GM19324 (cell line): ENCODE data around the gene C1orf159.
"Not testable (repeated sequence)": the region's sequence is repeated elsewhere in the genome, so short reads cannot be mapped to it uniquely, and the experiment has no call there.

Experiments used
- ATAC-seq: cut with Tn5 transposase; IDR thresholded peaks from one replicate; pipeline ENCODE4 v1.9.1; 2021; ENCODE audit warnings: mild to moderate bottlenecking, moderate library complexity; ENCODE audit not compliant: unreplicated experiment, low FRiP score

The C1orf159 gene

DNA sequence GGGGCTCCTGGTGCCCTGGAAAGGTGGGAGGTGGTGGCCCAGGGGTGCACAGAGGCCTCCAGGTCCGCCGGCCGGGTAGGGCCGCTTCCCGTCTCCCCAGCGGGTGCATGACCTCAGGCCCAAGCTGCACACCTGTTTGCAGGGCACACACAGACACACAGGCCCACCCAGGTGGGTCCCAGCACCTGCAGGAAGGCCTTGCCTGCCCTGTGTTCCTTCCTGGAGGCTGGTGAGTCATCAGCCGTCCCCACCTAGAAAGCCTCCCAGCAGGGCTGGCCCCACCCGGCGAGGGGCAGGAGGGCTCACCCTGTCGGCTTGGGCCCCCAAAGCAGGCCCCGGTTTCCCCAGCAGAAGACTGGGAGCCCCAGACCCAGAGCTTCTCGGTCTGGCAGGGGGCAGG, 34.2 kb upstream of the C1orf159 start:
- ATAC-seq = no peak

DNA sequence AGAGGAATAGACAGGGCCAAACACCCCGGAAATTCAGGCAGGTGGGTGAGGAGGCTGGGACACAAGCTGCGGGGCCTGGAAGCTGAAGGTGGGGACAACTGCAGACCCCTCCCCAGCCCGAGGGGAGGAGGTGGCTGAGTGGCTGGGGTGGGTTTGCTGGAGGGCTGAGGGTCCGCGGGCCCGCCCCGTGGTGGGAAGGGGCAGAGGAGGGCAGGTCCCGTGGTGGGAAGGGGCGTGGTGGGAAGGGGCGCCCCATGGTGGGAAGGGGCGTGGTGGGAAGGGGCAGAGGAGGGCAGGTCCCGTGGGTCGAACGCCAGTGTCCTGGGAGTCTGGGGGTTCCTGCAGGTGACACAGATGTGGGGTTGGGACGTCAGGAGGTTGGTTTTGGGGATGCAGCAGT, 33.5 kb upstream of the C1orf159 start:
- no peak for ATAC-seq

DNA sequence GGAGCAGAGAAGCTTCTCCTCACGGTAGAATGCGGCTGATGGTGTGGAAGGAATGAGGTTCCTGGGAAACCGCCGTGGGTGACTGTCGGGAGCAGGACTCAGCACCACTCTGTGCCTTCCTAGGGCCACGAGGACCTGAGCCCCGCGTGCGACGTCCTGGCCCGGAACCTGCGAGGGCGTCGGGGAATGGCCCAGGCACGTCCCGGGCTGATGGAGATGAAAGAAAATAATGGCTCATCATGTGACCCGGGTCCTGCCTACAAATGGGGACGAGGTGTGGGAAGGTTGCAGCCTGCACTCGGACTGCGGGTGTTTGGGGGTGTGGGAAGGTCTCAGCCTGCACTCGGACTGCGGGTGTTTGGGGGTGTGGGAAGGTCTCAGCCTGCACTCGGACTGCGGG, 32.7 kb upstream of the C1orf159 start:
- no peak for ATAC-seq

DNA sequence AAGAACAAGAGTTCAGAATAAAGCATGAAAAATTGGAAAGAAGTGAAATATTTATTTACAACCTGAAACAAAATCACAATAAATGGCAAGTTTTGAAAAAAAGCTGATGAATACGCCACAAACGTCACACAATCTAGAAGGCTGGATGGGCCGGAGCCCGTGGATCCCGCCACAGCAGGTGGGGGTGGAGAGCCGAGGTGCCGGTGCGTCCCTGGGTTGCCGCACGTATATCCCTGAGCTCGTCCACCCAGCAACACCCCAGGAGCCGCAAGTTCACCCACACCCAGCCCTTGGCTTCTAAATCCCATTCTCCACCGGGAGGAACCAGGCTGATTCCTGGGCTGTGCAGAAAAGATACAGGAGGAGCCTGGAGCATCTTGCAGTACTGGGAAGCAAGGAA, 32.2 kb upstream of the C1orf159 start:
- no peak for ATAC-seq

DNA sequence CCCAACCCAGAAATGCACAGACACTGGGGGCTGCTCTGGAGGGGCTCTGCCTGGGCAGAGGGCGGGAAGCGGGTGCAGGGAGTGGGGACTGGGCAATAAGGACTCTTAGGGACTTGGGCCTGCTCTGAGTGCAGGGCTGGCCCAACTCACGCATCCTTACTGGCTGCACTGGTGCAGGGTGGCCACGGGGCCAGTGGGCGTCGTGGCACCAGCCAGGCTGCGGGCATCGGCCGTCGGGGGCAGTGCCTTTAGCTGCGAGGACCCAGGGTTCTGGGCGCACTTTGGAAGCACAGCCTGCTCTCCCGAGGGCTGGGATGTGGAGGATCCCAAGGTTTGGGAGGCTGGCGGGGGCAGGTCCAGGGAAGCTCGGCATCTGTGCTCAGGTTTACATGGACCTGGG, 30.7 kb upstream of the C1orf159 start:
- ATAC-seq = no peak

DNA sequence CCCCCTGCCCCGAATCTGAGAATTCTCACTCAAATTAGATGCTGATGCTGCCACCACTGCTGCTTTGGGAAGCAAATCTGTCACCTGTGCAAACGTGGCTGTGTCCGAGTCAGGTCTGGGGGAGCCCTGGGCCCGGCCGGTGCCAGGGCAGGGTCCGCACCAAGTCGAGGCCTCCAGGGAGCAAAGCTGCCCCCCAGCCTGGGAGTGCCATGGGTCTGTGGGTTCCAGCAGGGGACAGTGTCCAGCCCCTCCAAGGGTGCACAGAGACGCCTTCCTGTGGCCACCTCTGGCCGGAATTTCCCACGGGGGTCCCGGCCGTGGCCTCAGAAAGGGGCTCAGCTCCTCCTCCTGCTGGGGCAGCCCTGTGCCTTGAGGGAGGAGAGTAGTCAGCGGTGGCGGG, 30.1 kb upstream of the C1orf159 start:
- no peak for ATAC-seq

DNA sequence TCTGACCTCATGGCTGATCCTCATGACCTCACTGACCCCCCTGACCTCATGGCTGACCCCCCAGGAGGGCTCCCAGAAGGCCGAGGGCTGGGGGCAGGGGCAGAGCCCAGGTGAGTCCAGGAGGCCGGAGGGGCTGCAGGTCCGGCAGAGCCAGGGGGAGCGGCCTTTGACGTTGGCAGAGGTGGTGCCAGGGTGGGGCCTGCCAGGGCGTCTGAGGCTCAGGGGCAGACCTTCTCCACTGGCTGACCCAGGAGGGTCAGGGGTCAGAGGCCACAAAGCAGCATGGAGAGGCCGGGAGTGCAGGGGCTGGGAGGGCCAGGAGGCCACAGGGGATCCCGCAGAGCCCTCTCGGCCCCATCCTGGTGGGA, 29.6 kb upstream of the C1orf159 start:
- no peak for ATAC-seq

DNA sequence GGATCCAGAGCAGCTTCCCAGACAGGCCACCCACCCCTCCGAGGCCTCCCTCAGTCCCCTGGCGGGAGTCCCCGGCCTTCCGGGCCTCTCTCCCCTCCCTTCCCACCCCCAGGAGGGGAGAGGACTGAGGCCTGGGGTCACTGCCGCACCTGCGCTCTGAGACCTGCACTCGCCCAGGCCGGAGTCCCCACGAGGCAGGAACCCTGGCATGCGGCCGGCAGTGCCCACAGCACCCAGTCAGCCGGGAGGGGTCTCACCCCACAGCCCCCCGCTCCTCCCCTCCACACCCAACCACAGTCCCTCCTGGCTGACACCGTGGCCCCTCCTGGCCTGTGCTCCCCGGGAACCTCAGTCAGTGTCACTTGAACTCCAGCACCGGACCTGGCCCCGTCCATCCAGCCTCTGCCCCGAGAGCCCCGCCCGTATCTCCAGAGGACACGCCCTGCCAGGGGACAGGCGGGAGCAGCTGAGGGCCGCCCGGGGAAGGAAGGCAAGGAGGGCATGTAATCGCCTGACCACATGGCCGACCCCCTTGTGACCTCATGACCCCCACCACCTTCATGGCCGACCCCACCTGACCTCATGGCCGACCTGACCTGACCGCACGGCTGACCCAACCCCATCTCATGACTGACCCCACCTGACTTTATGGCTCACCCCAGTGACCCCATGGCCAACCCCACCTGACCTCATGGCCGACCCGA, 29.1 kb upstream of the C1orf159 start:
- no peak for ATAC-seq

DNA sequence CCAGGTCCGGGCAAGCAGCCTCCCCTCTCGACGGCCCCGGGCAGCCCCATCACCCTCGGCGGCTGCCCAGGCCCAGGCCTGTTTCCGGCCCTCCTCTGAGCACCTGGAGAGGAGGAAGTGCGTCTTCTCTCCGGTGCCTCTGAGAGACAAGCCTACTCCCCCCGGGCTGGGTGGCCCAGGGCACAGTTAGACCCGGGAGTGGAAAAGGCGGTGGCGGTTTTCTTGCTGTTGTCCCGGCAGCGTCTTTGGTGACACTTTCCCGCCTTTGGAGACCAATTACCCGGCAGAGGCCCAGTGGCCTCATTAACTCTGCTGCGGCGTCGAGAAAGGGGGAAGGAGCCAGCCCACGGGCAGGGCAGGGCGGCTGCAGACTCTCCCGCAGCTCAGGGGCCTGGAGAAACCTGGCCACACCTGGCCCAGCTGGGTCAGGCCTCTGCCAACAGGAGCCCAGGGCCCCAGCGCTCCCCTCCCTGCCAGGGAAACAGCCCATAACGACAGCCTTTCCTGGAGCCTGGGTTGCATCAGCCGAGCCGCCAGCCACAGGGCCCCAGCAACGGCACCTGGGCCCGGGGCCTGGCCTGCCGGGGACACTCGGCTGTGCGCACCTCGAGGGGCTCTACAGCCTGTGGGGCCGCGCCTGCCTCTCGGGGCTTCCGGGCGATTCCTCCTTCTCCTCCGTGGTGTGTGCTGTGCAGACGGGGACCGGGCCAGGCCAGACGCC, 28.4 kb upstream of the C1orf159 start:
- no peak for ATAC-seq

DNA sequence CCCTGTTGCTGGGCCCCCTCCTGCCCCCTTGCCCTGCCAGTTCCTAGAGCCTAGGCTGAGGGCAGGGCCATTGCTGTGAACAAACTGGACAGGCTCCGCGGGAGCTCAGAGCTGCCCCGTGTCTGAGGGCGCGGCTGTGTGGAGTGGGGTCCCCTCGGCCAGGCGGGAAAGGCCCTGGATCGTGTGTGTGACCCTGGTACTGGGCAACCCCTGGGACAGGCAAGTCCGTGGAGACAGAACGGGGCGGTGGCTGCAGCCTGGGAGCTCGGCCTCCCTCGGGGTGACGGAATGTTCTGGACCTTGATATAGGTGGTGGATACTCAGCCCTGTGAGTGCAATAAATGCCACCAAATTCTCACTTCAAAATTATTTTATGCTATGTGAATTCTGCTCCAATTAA, 27.7 kb upstream of the C1orf159 start:
- no peak for ATAC-seq

DNA sequence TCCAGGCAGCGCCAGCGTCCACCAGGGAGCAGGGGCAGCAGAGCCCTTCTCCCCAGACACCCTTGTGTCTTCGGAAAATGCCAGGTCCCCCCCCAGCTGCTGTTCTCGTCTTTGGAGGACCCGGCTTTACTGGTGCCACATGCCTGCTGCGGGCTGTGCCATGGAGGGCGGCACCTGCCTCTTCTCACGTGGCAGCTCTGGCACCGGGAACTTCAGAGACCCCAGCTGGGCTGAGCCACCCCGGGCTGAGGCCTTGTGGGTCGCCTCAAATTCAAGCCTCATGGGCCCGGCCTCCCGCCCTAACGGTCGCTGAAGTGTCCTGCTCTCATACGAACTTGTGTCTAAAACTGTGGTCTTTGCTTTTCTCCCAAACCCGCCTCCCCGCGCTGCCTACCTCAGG, 27.0 kb upstream of the C1orf159 start:
- no peak for ATAC-seq

DNA sequence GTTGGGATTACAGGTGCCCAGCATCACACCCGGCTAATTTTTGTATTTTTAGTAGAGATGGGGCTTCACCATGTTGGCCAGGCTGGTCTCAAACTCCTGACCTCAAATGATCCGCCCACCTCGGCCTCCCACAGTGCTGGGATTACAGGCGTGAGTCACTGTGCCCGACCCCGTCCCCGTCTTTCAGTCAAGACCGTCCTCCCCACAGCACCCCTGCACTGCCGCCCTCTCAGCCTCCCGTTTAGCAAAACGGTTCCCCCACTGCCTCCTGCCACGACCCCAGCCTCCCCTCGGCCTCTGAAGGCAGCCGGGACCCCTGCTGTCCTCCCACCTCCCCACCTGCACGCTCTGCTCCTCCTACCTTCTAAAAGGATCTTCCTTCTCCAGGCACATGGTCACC, 26.5 kb upstream of the C1orf159 start:
- ATAC-seq = not testable (repeated sequence)

DNA sequence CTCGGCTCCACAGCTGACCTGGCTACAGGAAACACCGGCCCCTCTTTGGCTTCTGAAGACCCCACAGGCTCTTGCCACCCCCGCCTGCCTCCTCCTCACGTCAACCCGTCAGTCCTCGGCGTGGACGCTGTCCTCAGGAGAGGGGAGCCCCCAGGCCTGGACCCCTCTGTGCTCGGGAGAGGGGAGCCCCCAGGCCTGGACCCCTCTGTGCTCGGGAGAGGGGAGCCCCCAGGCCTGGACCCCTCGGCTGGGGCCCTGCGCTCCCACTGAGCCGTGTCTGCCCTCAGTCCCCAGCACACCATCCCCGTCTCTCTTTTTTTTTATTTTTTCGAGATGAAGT, 26.0 kb upstream of the C1orf159 start:
- ATAC-seq = no peak

DNA sequence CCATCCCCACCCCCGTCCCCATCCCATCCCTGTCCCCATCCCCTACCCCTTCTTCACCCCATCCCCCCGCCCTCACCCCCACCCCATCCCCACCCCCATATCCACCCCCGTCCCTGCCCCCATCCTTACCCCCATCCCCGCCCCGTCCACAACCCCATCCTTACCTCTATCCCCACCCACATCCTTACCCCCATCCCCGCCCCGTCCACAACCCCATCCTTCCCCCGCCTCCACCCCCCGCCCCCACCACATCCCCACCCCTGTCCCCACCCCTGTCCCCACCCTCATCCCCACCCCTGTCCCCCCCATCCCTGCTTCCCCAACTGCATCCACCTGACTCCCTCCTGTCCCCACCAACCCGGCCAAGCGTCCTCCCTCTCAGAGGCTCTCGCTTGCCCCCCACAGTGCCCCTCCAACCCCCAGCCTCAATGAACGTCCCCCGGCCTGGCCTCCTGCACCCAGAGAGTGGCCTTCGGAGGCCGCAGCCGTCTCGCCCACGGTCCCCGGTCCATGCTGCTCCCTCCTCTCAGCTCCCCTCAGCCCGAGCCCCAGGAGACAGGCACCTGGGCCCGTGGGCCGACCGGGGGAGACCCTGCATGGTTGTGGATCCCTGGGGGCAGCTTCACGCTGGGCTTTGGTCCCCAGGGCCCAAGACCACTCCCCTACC, 25.5 kb upstream of the C1orf159 start:
- no peak for ATAC-seq

DNA sequence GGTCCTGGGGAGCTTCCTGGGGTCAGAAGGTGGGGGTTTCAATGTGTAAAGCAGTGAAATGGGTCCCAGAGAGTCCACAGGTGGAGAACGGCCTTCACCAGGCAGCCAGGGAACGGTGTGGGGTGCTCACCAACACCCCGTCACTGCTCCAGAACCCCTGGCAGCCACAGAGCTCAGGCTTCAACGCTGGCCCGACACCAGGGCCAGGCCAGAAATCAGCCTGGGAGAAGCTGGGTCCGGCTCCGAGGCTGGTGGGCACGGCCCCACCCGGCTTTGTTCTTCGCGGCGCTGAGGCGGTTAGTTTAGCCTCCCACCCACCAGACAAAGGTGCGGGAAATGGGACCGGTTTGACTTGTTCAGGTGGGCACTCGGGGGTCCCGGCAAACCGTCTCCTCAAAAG, 24.8 kb upstream of the C1orf159 start:
- no peak for ATAC-seq

DNA sequence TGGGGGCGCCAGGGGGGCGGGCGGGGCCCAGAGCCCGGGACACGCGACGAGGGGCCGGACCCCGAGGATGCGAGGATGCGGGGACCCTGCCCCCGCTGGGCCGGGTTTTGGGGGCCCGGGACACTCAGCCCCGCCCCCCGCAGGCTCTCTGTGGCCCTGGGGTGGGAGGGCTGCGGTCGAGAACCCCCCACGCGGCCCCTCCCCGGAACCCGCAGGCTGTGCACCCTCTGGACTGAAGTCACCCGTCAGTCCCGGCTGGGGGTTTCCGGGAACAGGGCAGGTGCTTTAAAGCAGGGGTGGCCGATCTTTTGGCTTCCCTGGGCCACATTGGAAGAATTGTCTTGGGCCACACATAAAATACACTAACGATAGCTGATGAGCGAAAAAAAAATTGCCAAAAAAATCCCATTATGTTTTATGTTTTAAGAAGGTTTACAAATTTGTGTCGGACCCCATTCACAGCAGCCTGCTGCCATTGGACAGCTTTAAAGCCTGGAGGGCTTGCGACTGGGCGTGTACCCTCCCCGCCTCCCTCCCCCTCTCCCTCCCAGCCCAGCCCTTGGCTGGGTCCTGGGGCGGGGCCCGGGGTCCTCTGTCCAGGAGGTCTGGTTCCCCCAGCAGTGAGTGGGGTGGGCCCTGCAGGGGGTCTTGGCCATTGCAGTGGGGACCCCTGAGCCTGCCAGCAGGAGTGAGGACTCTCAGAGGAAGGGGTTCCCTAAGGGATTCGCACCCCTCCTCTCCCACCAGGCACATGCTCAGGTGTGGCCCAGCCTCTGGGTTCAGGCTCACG, 21.6 kb upstream of the C1orf159 start:
- ATAC-seq = no peak

DNA sequence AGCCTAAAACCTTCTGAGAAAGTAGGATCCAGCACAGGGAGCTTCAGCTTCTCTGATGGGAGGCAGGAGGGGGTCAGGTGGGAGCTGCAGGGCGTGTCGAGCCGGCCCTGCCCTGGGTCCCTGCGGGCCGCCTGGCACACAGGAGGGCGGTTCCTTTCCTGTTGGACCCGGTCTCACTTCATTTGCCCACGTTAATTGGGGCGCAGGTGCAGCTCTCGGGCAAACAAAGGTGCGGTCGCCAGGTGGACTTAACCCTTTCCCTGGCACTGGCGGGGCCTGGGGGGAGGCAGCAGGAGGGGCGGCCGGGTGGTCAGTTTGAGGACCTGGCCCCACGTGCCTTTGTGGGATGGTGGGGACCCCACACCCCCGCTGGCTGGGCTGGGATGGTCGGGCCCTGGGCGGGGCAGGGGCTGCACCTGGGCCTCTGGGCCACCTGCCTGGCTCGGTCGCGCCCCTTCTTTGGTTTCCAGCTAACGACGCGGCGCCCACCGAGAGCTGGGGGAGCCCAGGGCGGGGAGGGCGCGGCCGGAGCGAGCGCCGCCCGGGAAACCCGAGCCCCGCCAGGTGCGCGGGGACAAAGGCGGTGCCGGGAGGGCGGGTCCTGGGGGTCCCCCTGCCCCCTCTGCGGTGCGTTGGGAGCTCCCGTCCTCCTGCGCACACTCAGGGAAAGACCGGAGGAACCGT, 20.8 kb upstream of the C1orf159 start:
- ATAC-seq = no peak

DNA sequence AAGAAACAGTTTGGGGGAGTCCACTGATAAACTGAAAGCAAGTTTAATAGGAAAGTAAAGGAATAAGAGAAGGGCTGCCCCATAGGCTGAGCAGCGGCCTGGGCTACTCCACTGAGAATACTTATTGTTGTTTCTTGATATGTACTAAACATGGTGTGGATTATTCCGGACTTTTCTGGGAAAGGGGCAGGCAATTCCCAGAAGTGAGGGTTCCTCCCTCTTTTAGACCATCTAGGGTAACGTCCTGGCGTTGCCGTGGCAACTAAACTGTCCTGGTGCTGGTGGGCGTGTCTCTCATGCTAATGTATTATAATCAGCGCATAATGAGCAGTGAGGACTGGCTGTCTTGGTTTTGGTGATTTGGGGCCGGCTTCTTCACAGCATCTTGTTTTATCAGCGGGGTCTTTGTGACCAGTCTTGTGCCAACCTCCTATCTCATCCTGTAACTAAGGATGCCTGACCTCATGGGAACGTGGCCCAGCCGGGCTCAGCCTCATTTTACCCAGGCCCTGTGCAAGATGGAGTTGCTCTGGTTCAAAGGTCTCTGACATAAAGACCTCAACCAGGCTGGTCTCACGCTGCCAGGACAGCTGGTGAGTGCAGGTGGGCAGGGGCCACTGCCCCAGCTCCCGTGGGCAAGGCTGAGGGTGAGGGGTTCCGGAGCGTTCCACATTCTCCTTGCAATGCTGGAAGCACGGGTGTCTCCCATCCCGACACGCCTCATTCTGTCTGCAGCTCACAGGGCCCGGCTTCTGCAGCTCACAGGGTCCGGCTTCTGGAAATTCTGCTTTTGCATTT, 19.6 kb upstream of the C1orf159 start:
- ATAC-seq = no peak

DNA sequence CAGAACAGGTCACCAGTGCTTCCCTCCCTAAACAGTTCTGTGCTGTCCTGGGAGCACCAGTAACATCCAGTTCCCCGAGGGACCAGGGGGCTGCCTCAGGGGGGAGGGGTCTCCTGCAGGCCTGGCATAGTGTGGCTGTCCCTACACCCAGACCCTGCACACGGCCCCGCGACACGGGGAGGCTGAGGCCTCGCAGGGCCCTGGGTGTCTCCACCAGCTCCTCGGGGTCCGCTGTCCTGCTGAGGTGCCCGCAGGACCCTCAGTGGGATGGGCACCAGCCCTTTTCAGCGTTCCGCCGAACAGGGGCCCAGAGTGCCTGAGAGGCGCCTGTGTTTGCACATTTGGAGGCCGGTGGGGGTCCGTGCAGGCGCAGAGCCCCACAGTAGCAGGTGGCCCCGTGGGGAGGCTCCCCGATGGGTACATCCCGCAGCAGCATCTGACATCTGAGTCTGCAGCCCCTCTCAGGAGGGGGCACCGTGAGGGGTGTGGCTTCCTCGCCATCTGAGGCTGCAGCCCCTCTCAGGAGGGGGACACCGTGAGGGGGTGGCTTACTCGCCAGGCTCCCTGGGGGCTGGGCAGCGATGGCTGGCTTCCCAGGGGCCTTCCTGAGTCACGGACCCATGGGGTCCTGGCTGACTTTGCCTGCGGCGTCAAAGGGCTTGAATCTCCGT, 18.5 kb upstream of the C1orf159 start:
- ATAC-seq = no peak
